Stimulated activated CD4-positive, alpha-beta T cell treated with anti-CD3 and anti-CD28 coated beads, Interleukin-2, amount 100 ng/mL, for 48 hours (primary cell): ENCODE results near the gene KNTC1.
"Not testable (repeated sequence)": the region's sequence is repeated elsewhere in the genome, so short reads cannot be mapped to it uniquely, and the experiment has no call there.

ENCODE experiments used
- DNase-seq, 2 donors: peaks; one replicate each; pipeline ENCODE4 v3.0.0-alpha.2; 2020

Gene KNTC1

DNA sequence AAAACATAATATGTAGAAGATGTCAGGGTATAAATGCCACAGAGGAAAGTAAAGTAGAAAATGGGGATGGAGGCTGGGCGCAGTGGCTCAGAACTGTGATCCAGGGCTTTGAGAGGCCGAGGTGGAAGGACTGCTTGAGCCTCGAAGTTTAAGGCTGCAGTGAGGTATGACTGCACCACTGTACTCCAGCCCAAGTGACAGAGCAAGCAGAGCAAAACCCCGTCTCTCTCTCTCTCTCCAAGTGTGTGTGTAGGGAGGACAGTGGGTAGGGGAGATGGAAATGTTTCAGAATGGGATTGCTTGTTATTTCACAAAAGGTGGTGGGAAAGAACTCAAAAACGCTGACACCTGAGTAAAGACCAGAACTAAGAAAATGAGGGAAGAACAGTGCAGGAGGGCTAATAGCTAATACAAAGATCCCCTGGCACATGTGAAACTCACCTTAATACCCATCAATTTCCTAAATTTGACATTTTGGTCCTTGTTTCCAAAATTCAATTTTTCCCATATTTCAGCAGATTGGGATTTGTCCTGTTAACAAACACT is 20.6 kb upstream of the KNTC1 start:
- DNase-seq: no peak

DNA sequence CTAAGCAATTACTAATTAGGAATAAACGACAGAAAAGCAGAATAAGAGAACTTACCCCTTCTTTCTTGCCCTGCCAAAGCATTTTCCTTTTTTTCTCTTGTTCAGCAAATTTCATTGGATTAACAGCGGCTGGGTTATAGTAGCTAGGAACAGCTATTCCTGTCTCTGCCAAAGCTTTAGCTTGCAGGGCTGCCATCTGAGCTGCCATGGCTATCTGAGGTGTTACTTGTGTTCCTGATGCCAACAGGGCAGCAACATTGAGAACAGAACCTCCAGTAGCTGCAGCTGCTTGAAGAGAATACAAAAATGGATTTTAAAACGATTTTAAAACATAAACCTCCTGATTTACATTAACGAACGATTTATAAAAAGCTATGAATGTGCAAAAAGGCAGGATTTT is 18.9 kb upstream of the KNTC1 start:
- DNase-seq: no peak

DNA sequence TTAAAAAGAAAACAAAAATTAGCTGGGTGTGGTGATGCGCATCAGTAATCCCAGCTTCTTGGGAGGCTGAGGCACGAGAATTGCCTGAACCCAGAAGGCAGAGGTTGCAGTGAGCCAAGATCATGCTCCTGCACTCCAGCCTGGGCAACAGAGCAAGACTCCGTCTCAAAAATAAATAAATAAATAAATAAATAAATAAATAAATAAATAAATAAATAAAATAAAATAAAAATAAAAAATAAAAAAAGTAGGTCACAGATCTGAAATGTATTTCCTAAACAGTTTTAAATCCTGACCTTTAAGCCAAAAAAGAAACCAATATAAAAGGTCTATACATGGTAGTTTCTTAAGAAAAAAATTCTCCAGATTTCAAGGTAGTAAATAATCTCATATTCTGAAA is 14.0 kb upstream of the KNTC1 start:
- not testable (repeated sequence) for DNase-seq

DNA sequence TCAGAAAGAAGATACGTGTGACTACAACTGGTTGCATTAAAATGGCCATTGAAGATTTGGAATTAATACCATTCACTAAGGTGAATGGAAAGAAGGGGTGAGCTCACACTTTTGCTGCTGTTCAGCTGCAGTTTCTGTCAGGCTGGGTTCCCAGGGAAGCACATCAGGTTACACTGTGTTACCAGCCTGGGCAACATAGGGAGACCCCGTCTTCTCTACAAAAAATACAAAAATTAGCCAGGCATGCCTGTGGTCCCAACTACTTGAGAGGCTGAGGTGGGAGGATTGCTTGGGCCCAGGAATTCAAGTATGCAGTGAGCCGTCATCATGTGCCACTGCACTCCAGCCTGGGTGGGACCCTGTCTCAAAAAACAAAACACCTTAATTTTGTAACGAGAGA is 13.4 kb upstream of the KNTC1 start:
- DNase-seq: no peak

DNA sequence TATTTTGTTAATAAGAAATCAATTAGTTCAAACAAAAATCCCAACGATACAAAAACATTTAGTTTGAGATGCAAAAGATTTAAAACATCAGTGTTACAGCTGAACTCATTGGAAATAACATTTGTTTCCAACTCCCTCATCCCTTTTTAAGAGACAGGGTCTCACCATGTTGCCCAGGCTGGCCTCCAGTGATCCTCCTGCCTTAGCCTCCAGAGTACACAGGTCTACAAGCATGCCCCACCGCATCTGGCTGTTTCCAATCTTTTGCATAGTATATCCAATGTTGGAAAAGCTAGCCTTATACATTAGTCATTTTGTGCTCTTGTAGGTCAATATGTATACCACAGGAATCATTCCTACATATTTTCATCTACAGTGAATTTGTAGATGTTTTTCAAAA is 11.8 kb upstream of the KNTC1 start:
- no peak for DNase-seq

DNA sequence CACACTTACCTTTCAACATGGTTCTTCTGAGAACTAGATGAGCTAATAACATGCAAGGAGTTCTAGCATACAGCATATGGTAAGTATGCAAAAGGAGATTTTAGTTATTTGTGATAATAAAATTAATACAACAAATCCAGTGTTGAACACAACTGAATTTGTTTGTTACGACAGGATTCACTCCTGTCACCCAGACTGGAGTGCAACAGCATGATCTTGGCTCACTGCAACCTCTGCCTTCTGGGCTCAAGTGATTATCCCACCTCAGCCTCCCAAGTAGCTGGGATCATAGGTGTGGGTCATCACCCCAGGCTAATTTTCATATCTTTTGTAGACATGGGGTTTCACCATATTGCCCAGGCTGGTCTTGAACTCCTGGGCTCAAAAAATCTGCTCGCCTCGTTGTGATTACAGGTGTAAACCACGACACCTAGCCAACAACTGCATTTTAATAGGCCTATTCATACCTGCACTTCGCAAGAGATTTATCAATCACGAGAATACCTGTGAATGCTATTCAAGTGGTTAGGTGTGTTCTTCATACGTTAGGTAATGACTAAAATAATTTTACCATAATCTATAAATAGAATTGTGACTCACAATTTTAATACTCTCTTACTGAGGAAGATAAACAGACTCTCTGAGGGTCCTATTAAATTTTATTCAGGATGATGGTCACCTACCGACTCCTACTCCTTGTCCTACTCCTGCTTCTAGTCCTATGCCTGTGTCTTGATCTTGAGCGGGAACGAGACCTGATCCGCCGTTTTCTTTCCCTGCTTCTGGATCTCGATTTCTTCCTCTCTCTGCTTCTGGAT is 10.3 kb upstream of the KNTC1 start:
- DNase-seq: no peak

DNA sequence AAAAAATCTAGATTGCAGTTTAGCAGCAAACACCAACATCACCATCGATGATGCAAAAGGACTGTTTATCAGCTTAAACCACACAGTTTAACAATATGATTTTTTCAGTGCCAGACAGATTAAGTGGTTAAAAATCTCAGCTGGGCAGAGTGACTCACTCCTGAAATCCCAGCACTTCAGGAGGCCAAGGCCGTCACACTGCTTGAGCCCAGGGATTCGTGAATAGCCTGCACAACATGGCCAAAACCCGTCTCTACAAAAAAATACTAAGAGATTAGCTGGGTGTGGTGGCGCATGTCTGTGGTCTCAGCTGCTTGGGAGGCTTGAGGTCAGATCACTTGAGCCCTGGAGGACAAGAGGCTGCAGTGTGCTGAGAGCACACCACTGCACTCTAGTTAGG is 9.2 kb upstream of the KNTC1 start:
- no peak for DNase-seq

DNA sequence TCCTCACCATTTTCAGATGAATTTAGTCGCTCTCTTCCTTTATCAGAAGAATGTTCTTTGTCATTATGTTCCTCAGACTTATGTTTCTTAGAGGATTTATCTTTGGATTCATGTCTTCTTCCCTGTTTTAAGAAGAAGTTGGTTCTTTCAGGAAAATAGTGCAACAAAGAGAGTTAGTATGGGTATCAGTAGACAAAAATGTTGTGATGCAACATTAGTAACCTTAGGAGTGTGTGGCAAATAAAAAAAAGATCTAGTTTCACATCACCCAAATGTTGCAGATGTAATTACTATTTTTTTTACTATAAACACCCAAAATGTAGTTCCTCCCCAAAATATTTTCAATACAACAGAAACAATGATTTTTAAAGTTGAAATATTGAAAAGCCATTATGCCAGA is 8.1 kb upstream of the KNTC1 start:
- DNase-seq: no peak

DNA sequence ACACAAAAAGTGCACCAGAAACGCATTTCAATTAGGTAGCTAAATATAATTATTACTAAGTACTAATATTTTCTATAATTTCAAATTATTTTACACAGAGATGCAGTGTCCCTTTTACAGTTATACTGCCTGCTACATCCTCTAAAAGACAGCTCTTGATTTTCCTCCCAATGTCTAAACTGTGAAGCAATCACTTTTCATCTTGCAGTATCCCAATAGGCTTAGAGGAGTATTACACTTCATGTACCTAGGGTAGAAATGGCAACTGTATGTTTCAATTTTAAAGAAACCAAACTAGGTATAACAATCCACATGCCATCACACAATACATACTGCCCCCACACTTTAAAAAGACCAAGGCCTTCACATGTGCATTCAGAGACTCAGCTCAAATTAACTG is 7.6 kb upstream of the KNTC1 start:
- DNase-seq: no peak

DNA sequence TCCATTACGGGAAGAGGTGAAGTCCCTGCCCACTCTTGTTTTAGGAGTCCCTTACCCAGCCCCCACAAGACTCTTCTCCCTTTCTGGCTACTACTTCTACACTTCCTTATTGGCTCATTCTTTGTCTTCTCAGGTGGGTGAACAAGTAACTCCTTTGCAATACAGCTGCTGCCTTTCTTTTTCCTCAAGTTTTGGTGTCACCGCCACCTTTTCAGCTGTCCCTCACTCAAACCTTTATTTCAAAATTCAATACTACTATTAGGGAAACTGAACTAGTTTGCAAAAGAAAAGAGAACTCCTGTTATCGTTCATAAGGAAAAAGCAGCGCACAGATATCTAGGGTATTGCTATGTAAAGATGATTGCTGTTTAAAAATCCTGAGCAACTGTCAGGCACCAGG is 6.4 kb upstream of the KNTC1 start:
- no peak for DNase-seq

DNA sequence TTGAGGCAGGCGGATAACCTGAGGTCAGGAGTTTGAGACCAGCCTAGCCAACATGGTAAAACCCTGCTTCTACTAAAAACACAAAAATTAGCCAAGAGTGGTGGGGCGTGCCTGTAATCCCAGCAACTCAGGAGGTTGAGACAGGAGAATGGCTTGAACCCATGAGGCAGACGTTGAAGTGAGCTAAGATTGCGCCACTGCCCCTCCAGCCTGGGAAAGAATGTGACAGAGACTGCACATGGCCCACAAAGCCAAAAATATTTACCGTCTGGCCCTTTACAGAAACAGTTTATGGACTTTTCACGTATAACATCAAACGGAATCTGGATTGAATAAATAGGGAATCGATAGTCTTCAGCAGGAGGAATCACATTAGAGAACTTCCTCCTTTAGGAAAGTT is 3.8 kb upstream of the KNTC1 start:
- DNase-seq: no peak

DNA sequence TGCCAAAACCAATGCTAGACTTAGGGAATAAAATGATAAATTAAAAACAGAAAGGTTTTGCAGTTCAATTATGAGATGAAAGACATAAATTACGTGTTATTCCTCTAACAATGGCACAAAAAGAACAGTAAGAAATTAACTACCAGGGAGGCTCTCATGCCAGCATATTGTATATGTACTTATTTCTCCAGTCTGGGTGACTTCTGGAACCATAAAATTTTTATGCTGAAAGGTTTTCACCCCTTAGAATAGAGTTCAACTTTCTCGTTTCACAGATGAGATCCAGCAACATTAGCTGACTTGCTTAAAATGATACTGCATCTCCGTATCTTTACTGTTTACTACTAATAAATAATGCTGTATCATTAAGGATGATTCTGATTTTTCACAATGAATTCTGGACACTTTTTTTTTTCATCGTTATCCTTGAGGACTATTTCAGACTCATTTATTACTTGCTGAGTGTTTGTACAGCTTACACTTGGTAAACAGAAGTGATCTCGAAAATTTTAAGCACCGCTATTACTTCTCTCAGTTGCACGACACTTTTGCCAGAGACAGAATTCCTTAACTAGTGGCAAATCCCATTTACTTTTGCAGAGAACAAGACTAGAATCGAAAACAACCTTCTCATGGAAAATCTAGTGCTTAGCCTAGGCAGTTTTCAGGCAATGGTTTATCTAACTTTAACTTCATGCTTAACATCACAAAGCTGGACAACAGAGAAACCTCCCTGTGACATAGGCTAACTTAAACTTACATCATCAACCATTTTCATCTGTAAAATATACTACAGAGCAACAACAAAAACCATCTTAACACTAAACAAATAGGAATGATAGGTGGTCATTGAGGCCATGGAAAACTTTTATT is 3.0 kb upstream of the KNTC1 start:
- no peak for DNase-seq

DNA sequence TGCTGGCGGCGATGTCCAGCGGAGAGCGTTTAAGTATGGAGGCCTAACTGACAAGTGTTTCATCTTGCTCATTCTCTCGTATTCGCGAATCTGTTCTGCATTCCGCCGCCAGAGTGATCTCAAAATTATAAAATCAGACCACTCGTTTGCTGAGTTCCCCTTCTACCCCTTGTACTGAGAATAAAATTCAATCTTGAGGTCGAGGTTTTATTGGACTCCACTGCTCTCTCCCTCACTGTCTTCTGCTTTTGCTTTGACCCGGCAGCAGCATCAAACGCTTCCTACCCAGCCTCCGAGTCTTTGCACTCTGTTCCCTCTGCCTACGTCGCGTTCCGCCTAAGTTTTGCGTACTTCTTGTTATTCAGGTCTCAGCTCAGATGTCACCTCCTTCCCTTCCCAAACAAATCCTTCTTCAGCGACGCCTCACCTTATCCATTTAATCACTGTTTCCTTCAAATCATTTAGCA is 462 bp downstream of the KNTC1 start:
- DNase-seq: peak; percentile 13 to 27

DNA sequence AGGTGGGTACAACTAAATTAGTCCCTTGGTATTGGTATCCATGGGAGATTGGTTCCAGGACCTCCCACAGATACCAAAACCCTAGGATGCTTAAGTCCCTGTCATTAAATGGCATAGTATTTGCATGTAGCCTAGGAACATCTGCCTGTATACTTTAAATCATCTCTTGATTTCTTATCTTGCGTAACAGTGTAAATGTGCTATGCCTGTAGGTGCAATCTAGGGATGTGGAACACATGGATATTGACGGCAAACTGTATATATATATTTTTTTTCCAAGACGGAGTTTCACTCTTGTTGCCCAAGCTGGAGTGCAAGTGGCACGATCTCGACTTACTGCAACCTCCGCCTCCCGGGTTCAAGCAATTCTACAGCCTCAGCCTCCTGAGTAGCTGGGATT is 1.5 kb downstream of the KNTC1 start:
- DNase-seq: no peak

DNA sequence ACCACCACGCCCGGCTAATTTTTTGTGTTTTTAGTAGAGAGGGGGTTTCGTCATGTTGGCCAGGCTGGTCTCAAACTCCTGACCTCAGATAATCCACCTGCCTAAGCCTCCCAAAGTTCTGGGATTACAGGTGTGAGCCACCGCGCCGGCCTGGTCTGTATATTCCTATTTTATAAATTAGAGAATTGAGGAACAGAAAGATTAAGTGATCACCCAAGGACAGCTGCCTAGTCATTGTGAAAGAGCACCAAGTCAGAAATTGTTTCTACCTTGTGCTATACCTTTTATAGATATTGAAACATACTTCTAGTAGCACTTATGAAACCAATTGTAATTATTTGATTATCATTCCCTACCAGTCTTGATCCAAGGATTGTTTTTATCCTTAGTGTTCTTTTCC is 1.9 kb downstream of the KNTC1 start:
- DNase-seq: no peak

DNA sequence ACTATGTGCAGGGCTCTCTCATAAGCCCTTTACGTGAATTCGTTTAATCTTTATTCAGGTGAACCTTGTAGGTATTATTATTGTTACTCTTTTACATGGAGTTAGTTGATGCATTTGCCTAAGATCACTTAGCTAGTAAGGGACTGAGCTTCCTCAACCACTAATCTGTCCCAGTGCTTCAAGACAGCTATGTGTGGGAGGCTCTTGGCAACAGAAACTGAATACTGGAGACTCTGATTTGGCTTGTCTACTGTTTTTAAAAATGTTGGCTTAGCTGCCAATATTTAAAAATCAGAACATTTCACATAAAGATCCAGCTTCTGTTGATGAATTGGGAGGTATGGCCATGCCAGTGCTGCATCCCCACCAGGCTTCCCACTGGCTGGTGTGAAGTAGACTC is 6.8 kb downstream of the KNTC1 start:
- DNase-seq: no peak

DNA sequence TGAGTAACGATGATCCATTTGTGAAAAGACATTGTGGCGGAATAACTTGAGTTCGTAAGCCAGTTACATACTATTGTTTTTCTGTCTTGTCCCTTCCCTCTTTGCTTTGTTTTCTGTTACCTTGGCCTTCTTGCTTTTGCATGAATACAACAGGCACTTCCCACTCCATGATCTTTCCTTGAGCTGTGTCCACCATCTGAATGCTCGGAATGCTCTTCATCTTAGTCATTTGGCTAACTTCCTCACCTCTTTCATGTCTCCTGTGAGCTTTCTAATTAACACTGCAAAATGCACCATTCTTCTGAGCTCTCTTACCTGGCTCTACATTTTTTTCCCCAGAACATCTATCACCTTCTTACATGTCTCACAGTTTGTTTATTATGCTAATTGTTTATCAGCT is 10.0 kb downstream of the KNTC1 start:
- DNase-seq: no peak

DNA sequence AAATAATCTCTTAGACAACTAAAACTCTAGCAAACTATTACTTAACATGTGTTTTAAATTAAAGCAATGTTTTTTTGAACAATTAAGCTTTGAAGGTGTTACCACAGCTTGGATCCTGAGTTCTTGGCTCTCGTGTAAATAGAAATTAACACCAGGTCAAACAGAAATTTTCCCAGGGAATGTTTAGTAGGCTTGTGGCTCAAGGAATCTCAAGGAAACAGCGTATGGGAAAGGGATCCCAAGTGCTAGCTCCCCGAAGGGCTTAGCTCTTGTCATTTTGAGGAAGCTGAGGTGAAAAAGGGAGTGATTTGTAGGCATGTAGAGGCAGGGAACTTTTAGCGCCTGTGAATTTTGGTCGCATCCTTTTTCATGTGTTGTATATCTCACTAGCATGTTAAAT is 11.4 kb downstream of the KNTC1 start:
- no peak for DNase-seq

DNA sequence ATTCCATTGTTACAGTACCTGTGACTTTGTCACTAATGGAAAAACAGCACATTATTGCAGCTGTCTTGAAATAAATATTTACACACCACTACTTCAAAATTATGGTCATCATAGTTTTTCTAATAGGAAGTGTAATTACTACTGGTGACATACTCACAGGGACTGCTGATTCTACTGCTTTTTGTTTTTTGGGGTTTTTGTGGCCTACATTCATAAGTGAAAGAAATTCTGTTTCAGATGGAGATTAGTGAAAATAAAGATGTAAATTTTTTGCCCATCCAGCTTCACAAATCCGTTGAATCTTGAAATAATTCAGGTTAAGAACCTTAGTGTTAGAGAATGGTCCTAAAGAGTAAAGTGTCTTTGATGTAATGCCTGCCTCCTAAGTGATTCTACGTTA is 17.5 kb downstream of the KNTC1 start:
- no peak for DNase-seq

DNA sequence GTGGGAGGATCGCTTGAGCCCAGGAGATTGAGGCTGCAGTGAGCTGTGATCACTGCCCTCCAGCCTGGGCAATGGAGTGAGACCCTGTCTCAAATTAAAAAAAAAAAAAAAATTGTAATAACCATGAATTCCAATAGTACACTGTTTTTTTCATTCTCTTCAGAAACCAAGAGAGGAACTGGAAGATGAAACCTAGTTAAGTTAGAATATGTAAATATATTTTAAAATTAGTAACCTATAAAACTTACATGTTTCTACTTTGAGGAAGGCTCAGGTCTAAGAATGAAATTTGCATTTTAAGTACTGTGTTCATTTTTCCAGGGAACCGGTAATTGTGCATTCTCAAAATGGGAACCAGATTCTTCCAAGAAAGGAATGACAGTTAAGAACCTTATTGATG is 18.8 kb downstream of the KNTC1 start:
- DNase-seq: no peak

DNA sequence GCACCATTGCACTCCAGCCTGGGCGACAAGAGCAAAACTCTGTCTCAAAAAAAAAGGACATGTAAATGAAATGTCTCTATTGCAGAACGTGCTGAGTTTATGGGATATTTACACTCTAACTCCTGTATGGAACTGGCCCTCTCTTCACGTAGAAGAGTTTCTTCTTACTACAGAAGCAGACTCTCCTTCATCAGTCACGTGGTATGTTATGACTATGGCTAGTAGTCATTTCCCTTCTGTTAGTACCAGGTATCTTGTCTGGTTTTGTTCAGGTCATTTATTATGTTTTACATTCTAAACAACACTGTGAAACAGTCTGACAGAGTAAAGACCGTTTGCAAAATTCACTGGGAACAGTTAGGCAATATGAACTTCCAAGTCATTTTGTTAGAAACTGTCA is 20.3 kb downstream of the KNTC1 start:
- DNase-seq: no peak

DNA sequence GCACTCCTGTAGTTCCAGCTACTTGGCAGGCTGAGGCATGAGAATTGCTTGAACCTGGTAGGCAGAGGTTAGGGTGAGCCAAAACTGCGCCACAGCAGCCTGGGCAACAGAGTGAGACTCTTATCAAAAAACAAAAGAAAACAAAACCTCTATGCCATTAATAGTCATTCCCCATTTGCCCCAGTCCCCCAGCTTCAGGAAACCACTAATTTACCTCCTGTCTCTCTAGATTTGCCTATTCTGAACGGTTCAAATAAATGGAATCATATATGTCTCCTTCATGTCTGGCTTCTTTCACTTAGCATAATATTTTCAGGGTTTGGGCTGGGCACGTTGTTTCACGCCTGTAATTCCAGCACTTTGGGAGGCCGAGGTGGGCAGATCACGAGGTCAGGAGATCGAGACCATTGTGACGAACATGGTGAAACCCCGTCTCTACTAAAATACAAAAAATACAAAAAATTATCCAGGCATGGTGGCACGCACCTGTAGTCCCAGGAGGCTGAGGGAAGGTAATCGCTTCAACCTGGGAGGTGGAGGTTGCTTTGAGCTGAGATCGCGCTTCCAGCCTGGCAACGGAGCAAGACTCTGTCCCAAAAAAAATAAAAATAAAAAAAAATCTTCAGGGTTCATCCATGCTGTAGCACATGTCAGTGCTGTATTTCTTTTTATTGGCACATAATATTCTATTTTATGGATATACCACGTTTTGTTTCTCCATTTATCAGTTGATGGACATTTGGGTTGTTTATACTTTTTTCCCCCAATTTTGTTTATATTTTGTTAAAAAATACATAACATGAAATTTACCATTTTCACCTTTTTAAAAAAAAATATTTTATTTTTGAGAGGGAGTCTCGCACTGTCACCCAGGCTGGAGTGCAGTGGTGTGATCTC is 31.9 kb downstream of the KNTC1 start:
- no peak for DNase-seq

DNA sequence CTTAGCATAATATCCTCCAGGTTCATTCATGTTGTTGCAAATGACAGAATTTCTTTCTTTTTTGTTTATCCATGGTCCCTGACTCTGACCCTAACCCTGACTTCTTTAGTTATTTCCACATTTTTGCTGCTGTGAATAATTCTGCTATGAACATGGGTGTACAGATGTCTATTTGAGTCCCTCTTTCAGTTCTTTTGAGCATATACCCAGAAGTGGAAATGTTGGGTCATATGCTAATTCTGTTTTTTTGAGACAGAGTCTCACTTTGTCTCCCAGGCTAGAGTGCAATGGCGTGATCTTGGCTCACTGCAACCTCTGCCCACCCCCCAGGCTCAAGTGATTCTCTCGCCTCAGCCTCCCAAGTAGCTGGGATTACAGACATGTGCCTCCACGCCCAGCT is 33.1 kb downstream of the KNTC1 start:
- no peak for DNase-seq
